Uterus (tissue), 2 donors: ENCODE results near the gene SMARCAD1.

ENCODE experiments used
- POLR2A ChIP-seq, 2 donors: fragments of 450-650 bp; IDR thresholded peaks; one replicate each; pipeline ENCODE4 v1.6.1; 2016; ENCODE audit warnings: antibody characterized with exemption in 2 of 2, mild to moderate bottlenecking in 1 of 2, moderate library complexity in 1 of 2
- TF ChIP-seq, protein P1 (sequence below), 4 experiments: fragments of 200-600 bp in 2 of 4; fragments of 450-650 bp in 2 of 4; sonication (generic) in 2 of 4; IDR thresholded peaks; one replicate each; pipeline ENCODE4 v1.5.1; 2016 to 2019; ENCODE audit warnings: antibody characterized with exemption in 4 of 4, mild to moderate bottlenecking in 2 of 4, moderate library complexity in 1 of 4

DNA sequence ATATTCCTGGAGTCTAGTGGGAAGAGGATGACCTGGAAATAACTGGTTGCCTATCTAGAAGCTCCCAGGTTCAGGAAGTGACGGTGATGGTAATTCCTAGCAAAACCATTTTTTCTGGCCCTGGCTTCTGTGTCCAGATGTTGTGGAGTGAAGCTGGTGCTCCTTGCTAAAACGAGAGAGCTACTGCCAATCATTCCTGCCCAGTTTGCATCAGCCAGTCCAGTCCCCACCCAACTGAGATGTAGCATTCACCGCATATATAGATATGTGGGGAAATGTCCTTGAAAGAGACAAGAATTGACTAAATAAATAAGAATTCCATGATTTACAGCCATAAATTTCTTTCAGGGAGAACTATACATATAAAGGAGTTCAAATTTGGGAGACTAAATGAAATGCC is 128.6 kb downstream of the SMARCAD1 start:
- TF ChIP-seq, protein P1, sequence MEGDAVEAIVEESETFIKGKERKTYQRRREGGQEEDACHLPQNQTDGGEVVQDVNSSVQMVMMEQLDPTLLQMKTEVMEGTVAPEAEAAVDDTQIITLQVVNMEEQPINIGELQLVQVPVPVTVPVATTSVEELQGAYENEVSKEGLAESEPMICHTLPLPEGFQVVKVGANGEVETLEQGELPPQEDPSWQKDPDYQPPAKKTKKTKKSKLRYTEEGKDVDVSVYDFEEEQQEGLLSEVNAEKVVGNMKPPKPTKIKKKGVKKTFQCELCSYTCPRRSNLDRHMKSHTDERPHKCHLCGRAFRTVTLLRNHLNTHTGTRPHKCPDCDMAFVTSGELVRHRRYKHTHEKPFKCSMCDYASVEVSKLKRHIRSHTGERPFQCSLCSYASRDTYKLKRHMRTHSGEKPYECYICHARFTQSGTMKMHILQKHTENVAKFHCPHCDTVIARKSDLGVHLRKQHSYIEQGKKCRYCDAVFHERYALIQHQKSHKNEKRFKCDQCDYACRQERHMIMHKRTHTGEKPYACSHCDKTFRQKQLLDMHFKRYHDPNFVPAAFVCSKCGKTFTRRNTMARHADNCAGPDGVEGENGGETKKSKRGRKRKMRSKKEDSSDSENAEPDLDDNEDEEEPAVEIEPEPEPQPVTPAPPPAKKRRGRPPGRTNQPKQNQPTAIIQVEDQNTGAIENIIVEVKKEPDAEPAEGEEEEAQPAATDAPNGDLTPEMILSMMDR (IDR thresholded peaks at IDR 0.05): no peak
- no peak for TF ChIP-seq POLR2A (IDR thresholded peaks at IDR 0.05)
